Nephron progenitor cell (in vitro differentiated cells): ENCODE data around the gene PHACTR1.

ENCODE experiments used
- DNase-seq: peaks from one replicate; pipeline ENCODE4 v3.0.0; 2021
- H3K27ac Mint-ChIP-seq: 2 replicates; pipeline ENCODE4 v1.8.0; 2021; ENCODE audit warnings: mild to moderate bottlenecking, moderate library complexity, mixed read lengths
- H3K27me3 Mint-ChIP-seq: 2 replicates; pipeline ENCODE4 v1.8.0; 2021; ENCODE audit warnings: mild to moderate bottlenecking, low read depth, mixed read lengths; ENCODE audit not compliant: poor library complexity
- H3K36me3 Mint-ChIP-seq: 2 replicates; pipeline ENCODE4 v1.8.0; 2021; ENCODE audit warnings: low read depth, mixed read lengths
- H3K4me1 Mint-ChIP-seq: 2 replicates; pipeline ENCODE4 v1.8.0; 2021; ENCODE audit warnings: mixed read lengths
- H3K4me3 Mint-ChIP-seq: 2 replicates; pipeline ENCODE4 v1.8.0; 2021; ENCODE audit warnings: mild to moderate bottlenecking, moderate library complexity, mixed read lengths
- H3K9me3 Mint-ChIP-seq: 2 replicates; pipeline ENCODE4 v1.8.0; 2021; ENCODE audit warnings: mild to moderate bottlenecking, moderate library complexity, mixed read lengths
- CTCF ChIP-seq: fragments of 200-600 bp; sonication (generic); IDR thresholded peaks from 2 replicates; pipeline ENCODE4 v1.5.0; 2021; ENCODE audit warnings: antibody characterized with exemption

PHACTR1 gene

GRCh38 chr6:12716298-12716916 is at the start of gene PHACTR1:
Gene PHACTR1, plus strand, starts transcription at chr6:12716767.
- Mint-ChIP-seq H3K27me3 (peaks cover 18% of the 10 kb centered on the region), H3K36me3 (no peaks in the 10 kb centered on the region), H3K4me3 (no peak within 1 kb of the TSS), H3K4me1 (no peaks in the 10 kb centered on the region), H3K27ac (no peak within 1 kb of the TSS), H3K9me3 (no peaks in the 10 kb centered on the region)
- no peak for TF ChIP-seq CTCF
- no peak for DNase-seq

GRCh38 chr6:12666886-12667285 is 49.7 kb upstream of the PHACTR1 start:
- no peak for TF ChIP-seq CTCF
- Mint-ChIP-seq H3K36me3 (no peaks in the 10 kb centered on the region), H3K27me3 (peaks cover 4% of the 10 kb centered on the region), H3K4me1 (peaks cover 5% of the 10 kb centered on the region), H3K9me3 (peaks cover 8% of the 10 kb centered on the region), H3K4me3 (no peak overlapping the region), H3K27ac (no peak overlapping the region)
- DNase-seq, result no peak

- no peak for DNase-seq
- Mint-ChIP-seq H3K27ac (no peak overlapping the region), H3K36me3 (no peaks in the 10 kb centered on the region), H3K9me3 (no peaks in the 10 kb centered on the region), H3K4me3 (no peak overlapping the region), H3K27me3 (peaks cover 10% of the 10 kb centered on the region), H3K4me1 (no peaks in the 10 kb centered on the region)
- TF ChIP-seq CTCF, result no peak
These were observed 40.6 kb upstream of the PHACTR1 start for GRCh38 chr6:12675931-12676330.

GRCh38 chr6:12679341-12679740 is 37.2 kb upstream of the PHACTR1 start:
- no peak overlapping the region for H3K4me3 Mint-ChIP-seq
- H3K4me1 Mint-ChIP-seq, result no peaks in the 10 kb centered on the region
- peaks cover 12% of the 10 kb centered on the region for H3K27me3 Mint-ChIP-seq
- no peaks in the 10 kb centered on the region for H3K9me3 Mint-ChIP-seq
- no peak for DNase-seq
- no peak overlapping the region for H3K27ac Mint-ChIP-seq
- H3K36me3 Mint-ChIP-seq, result no peaks in the 10 kb centered on the region
- no peak for TF ChIP-seq CTCF

GRCh38 chr6:12693122-12693521 is 23.4 kb upstream of the PHACTR1 start:
- no peaks in the 10 kb centered on the region for H3K4me1 Mint-ChIP-seq
- DNase-seq, result no peak
- TF ChIP-seq CTCF, result no peak
- peaks cover 21% of the 10 kb centered on the region for H3K27me3 Mint-ChIP-seq
- no peaks in the 10 kb centered on the region for H3K36me3 Mint-ChIP-seq
- H3K9me3 Mint-ChIP-seq, result no peaks in the 10 kb centered on the region
- H3K4me3 Mint-ChIP-seq, result no peak overlapping the region
- no peak overlapping the region for H3K27ac Mint-ChIP-seq

- Mint-ChIP-seq H3K4me1 (no peaks in the 10 kb centered on the region), H3K9me3 (no peaks in the 10 kb centered on the region), H3K27me3 (peaks cover 21% of the 10 kb centered on the region), H3K4me3 (no peak overlapping the region), H3K27ac (no peak overlapping the region), H3K36me3 (no peaks in the 10 kb centered on the region)
- no peak for TF ChIP-seq CTCF
- no peak for DNase-seq
These were observed 18.3 kb upstream of the PHACTR1 start for GRCh38 chr6:12698298-12698697.
